Adrenal gland (tissue), 12 donors: Measurements from ENCODE around the gene LIPA. TPM values are rescaled to one million over a fixed set of nuclear protein-coding genes. Genes with fewer than 3 reads are reported as not detected.

ENCODE experiments used
- DNase-seq, 7 donors: peaks; one replicate each; pipeline ENCODE4 v3.0.0-alpha.2; 2019 to 2020
- H3K27ac ChIP-seq, 5 donors: fragments of 200-600 bp; sonication (generic) in 4 of 5; 1 replicate in 3 of 5; 2 replicates in 2 of 5; pipeline versions ENCODE4 v1.5.1 to v1.8.0; 2016 to 2020; ENCODE audit warnings: mild to moderate bottlenecking in 1 of 5
- H3K27me3 ChIP-seq: fragments of 200-600 bp; 2 replicates; pipeline ENCODE4 v1.8.0; 2021
- H3K36me3 ChIP-seq, 2 donors: fragments of 200-600 bp; replicated peaks in 1 of 2; 1 replicate in 1 of 2; 2 replicates in 1 of 2; pipeline versions ENCODE4 v1.5.1 to v1.8.0; 2018 to 2022
- H3K4me1 ChIP-seq, 2 donors: fragments of 200-600 bp; replicated peaks in 1 of 2; 1 replicate in 1 of 2; 2 replicates in 1 of 2; pipeline versions ENCODE4 v1.5.1 to v1.8.0; 2018 to 2021
- H3K4me3 ChIP-seq, 4 donors: fragments of 200-600 bp; sonication (generic) in 3 of 4; one replicate each; pipeline ENCODE4 v1.5.1; 2016 to 2018
- H3K9me3 ChIP-seq, 3 donors: fragments of 200-600 bp; sonication (generic) in 1 of 3; replicated peaks in 1 of 3; 1 replicate in 2 of 3; 2 replicates in 1 of 3; pipeline versions ENCODE4 v1.5.1 to v1.8.0; 2016 to 2021
- POLR2A ChIP-seq, 2 donors: fragments of 450-650 bp; IDR thresholded peaks; one replicate each; pipeline ENCODE4 v1.6.1; 2017; ENCODE audit warnings: antibody characterized with exemption in 2 of 2, mild to moderate bottlenecking in 2 of 2, moderate library complexity in 1 of 2
- WGBS, 4 donors: extraction: QIAGEN DNeasy Blood & Tissue Kit in 2 of 4; methylation state at CpG; one replicate each; pipeline versions ENCODE4 v1.1.5 to v1.1.7; 2013 to 2017; 5-methylcytosine and 5-hydroxymethylcytosine counted together
- intact Hi-C, 2 donors: fragments of 100-400 bp; cut with DNase I; formaldehyde crosslinking; loops; one replicate each; pipeline versions ENCODE4 v1.14.1 to v1.15.0; 2022 to 2023
- polyA plus RNA-seq, 3 donors: library from polyadenylated mRNA; stranded (reverse); fragments of 200-250 nt in 2 of 3; fragments of 350-450 nt in 1 of 3; fragmentation: Illumina TruSeq in 1 of 3; extraction: RNeasy Lipid Tissue Mini Kit (QIAGEN cat#74804) in 1 of 3; gene quantifications; one replicate each; pipeline ENCODE4 v1.2.3, GENCODE V29; 2013 to 2014
- total RNA-seq, 9 donors: library from RNA; depleted of rRNA in 4 of 9; stranded (reverse); fragments of >200 nt in 4 of 9; fragments of 120-200 nt in 1 of 9; fragmentation: NEBNext Ultra II Directional in 1 of 9; extraction: Animal tissue kit (Norgen Biotek cat#: 25700) in 1 of 9; gene quantifications; one replicate each; pipeline versions ENCODE4 v1.1.0 to v1.2.4, GENCODE V29; 2013 to 2023
- TF ChIP-seq, protein P1 (sequence below), 6 experiments: fragments of 450-650 bp in 4 of 6; fragments of 200-600 bp in 2 of 6; sonication (generic) in 1 of 6; IDR thresholded peaks; 1 replicate in 5 of 6; 2 replicates in 1 of 6; pipeline versions ENCODE4 v1.5.1 to v1.8.0; 2016 to 2021; ENCODE audit warnings: antibody characterized with exemption in 6 of 6, mild to moderate bottlenecking in 2 of 6, moderate library complexity in 1 of 6
- donor health status: healthy with polysubstance abuse.
- donor health status: Bipolar disorder and iron deficiency.
- donor health status: DM: yes; HTN: yes; CAD: no.
- donor health status: DM: no; HTN: no; CAD: no.
- donor health status: DM: no; HTN: no; CAD: no.
- donor health status: DM: yes; HTN: yes; CAD: no.

LIPA gene
- total and polyA plus RNA-seq, 12 donors = 15.9 to 202 (median 109) TPM

DNA sequence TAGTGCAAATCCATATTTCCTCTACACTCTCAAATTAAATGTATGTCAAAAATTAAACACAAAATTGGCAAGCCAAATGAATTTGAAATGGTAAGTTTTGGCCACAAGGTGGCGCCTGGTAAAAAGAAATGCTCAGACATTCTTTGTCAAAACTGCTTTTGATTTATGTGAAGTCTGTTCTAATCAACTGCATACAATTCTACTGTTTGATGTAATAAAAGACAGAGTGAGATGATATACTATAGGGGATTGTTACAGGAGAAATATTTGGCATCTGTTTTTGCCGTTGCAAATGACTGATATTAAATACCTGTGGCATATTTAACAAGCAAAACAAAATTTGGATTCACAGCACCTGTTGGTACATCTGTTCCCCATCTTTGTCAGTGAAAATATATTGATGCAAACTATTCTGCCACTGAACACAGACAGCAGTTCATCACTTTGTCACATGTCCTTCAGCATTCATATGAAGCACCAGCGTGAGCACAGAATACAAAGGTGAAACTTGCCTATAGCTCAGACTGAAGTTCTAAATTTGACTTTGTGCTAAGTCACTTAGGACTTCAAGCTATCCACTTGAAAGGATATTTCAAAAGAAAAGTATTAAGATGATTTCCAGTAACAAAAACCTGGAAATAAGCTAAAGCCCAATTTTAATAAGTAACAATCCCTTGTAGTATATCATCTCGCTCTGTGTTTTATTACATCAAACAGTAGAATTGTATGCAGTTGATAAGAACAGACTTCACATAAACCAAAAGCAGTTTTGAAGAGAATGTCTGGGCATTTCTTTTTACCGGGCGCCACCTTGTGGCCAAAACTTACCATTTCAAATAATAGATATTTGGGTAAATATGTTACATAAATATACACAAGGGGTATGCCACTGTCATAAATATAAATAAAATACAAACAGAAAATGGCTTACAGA lies 34.3 kb downstream of the LIPA start:
- 6 to 11% (median 9%) methylated on average over 6 of the region's 6 CpGs for WGBS, 4 donors
- peak in 6 of 7 donors; percentile 58 to 85 (median 70) for DNase-seq
- intact Hi-C loops = loop anchor here (5.0 to 10.0 kb wide), 4 partner anchors 193 to 383 kb away; no protein-coding TSS in a partner anchor
- TF ChIP-seq POLR2A (IDR thresholded peaks at IDR 0.05) = no peak
- TF ChIP-seq, protein P1, sequence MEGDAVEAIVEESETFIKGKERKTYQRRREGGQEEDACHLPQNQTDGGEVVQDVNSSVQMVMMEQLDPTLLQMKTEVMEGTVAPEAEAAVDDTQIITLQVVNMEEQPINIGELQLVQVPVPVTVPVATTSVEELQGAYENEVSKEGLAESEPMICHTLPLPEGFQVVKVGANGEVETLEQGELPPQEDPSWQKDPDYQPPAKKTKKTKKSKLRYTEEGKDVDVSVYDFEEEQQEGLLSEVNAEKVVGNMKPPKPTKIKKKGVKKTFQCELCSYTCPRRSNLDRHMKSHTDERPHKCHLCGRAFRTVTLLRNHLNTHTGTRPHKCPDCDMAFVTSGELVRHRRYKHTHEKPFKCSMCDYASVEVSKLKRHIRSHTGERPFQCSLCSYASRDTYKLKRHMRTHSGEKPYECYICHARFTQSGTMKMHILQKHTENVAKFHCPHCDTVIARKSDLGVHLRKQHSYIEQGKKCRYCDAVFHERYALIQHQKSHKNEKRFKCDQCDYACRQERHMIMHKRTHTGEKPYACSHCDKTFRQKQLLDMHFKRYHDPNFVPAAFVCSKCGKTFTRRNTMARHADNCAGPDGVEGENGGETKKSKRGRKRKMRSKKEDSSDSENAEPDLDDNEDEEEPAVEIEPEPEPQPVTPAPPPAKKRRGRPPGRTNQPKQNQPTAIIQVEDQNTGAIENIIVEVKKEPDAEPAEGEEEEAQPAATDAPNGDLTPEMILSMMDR (IDR thresholded peaks at IDR 0.05) = peak; percentile 62 to 90 (median 74)
- peaks cover 5 to 19% of the 10 kb centered on the region in 2 donors for H3K4me1 ChIP-seq
- peaks cover 0 to 13% of the 10 kb centered on the region in 2 donors for H3K36me3 ChIP-seq
- no peaks in the 10 kb centered on the region for H3K27me3 ChIP-seq
- no peaks in the 10 kb centered on the region for H3K9me3 ChIP-seq
- peak overlapping the region in 1 of 4 donors; percentile 1 for H3K4me3 ChIP-seq
- peak overlapping the region in 4 of 5 donors; percentile 7 to 75 (median 44) for H3K27ac ChIP-seq

DNA sequence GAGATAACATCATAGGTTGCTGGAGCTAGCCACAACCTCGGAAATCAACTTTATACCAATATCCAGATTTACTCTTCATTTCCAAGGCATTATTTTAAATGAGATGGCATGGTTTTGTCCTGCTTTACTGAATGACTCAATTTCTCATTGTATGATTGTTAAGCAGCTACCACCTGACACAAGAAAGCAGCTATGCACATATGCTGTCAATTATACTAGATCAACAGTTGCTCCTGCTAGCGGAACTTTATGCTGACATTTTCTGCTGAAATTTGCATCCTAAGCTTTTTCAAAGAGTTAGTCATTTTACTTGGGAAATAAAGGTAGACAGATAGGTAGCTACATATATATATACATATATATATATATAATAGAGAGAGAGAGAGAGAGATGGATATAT lies 35.5 kb downstream of the LIPA start:
- Histone ChIP-seq H3K4me1 (peaks cover 5 to 19% of the 10 kb centered on the region in 2 donors), H3K36me3 (peaks cover 0 to 9% of the 10 kb centered on the region in 2 donors), H3K4me3 (no peak overlapping the region), H3K27me3 (no peaks in the 10 kb centered on the region), H3K9me3 (no peaks in the 10 kb centered on the region), H3K27ac (no peak overlapping the region)
- 90 to 97% (median 95%) methylated on average over 2 of the region's 2 CpGs for WGBS, 4 donors
- DNase-seq = no peak
- intact Hi-C loops = loop anchor here (5.0 to 10.0 kb wide), 4 partner anchors 191 to 381 kb away; no protein-coding TSS in a partner anchor
- TF ChIP-seq, protein P1 (IDR thresholded peaks at IDR 0.05) = no peak
- no peak for TF ChIP-seq POLR2A (IDR thresholded peaks at IDR 0.05)

DNA sequence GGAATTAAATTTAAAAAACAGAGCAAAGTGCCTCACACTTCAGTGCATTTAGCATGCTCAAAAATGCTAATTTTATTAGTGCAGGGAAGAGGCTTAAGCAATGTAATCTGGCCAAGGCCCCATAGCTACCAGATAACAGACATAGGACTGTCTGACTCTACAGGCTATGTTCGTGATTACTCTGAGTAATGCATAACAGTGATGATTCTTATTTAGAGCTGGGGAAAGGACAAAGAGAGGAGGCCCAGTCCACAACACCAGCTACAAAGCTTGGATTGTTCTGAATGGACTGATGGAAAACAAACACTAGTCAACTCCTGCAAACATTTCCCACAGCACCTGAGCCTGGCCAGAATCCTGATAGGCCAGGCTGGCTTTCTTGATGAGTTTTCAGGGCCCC lies 36.1 kb downstream of the LIPA start:
- TF ChIP-seq, protein P1 (IDR thresholded peaks at IDR 0.05) = no peak
- no peak for TF ChIP-seq POLR2A (IDR thresholded peaks at IDR 0.05)
- no peak overlapping the region for H3K27ac ChIP-seq
- DNase-seq = no peak
- peaks cover 0 to 9% of the 10 kb centered on the region in 2 donors for H3K36me3 ChIP-seq
- intact Hi-C loops = loop anchor here (5.0 to 10.0 kb wide), 4 partner anchors 191 to 381 kb away; no protein-coding TSS in a partner anchor
- H3K9me3 ChIP-seq = no peaks in the 10 kb centered on the region
- H3K27me3 ChIP-seq = no peaks in the 10 kb centered on the region
- H3K4me3 ChIP-seq = no peak overlapping the region
- 52 to 64% (median 58%) methylated on average over 1 of the region's 1 CpG for WGBS, 4 donors
- peaks cover 5 to 19% of the 10 kb centered on the region in 2 donors for H3K4me1 ChIP-seq

DNA sequence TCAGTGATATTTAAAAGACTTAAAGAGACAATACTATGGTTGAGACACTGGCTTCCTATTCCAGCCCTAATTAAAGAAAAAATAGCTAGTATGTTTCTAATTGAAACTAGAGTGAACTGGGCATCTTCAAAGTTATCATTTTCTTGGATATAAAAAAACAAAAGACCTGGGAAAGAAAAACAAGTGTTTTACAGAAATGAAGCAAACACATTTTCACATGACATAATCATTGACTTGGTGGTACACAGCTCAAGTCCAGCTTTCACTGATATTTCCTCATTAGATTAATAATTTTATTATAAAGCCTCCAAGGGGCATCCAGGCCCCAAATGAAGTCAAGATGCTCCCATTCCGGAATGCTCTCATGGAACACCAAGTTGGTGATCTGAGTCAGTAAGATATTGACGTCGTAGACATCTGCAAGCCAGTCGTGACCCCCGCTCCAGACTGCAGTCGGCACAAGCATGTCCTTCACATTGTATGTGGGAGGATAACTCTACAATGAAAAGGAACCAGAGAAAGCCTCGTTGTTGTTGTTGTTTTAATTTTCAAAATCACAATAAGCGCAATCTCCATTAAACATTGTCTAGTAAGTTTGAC lies 36.9 kb downstream of the LIPA start:
- peaks cover 0 to 9% of the 10 kb centered on the region in 2 donors for H3K36me3 ChIP-seq
- H3K4me1 ChIP-seq = peaks cover 5 to 19% of the 10 kb centered on the region in 2 donors
- no peak for DNase-seq
- H3K27ac ChIP-seq = no peak overlapping the region
- TF ChIP-seq POLR2A (IDR thresholded peaks at IDR 0.05) = no peak
- no peaks in the 10 kb centered on the region for H3K9me3 ChIP-seq
- H3K27me3 ChIP-seq = no peaks in the 10 kb centered on the region
- intact Hi-C loops = loop anchor here (5.0 to 10.0 kb wide), 5 partner anchors 182 to 380 kb away; no protein-coding TSS in a partner anchor
- no peak overlapping the region for H3K4me3 ChIP-seq
- 83 to 92% (median 87%) methylated on average over 8 of the region's 8 CpGs for WGBS, 4 donors
